WERI-Rb-1 (cell line): ENCODE data around the gene C16orf78.

Experiments
- DNase-seq: peaks from one replicate; pipeline ENCODE4 v3.0.0-alpha.2; 2020
- H3K27ac ChIP-seq: fragments of 250-450 bp; sonication (Bioruptor Pico); 2 replicates; pipeline ENCODE4 v1.5.1; 2020; ENCODE audit warnings: mild to moderate bottlenecking, moderate library complexity
- H3K27me3 ChIP-seq: fragments of 250-450 bp; sonication (Bioruptor Pico); 2 replicates; pipeline ENCODE4 v1.5.1; 2021; ENCODE audit warnings: mild to moderate bottlenecking, low read depth, moderate library complexity; ENCODE audit not compliant: insufficient read depth, severe bottlenecking
- H3K36me3 ChIP-seq: fragments of 250-450 bp; sonication (Bioruptor Pico); 2 replicates; pipeline ENCODE4 v1.5.1; 2020; ENCODE audit warnings: mild to moderate bottlenecking, moderate library complexity
- H3K4me3 ChIP-seq: 2 replicates; pipeline ENCODE4 v1.5.1; 2011; ENCODE audit warnings: low read depth, mild to moderate bottlenecking, control low read depth, low read length
- H3K9me3 ChIP-seq: fragments of 250-450 bp; sonication (Bioruptor Pico); 2 replicates; pipeline ENCODE4 v1.5.1; 2021; ENCODE audit warnings: mild to moderate bottlenecking, moderate library complexity; ENCODE audit not compliant: severe bottlenecking
- TF ChIP-seq, protein P1 (sequence below): IDR thresholded peaks from 2 replicates; pipeline ENCODE4 v1.5.1; 2011; ENCODE audit warnings: low read depth, mild to moderate bottlenecking, control low read depth, inconsistent platforms, low read length

Gene C16orf78

DNA sequence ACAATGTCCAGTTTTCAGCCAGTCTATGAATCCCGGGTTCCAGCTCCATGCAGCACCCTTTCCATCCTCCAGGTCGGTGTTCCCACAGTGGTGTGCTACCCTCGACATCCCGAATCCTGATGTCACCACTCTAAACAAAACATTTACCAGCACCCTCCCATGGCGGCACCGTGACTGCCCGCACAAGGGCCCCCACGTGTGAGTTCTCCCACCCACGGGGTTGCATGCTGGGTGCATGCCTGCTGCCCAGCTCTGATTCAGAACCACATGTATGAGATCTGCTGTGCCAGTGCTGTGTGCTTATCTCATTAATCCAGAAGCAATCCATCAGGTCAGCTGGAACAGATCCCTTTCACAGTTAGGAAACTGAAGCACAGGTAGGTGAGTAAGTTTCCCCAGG, 57.4 kb downstream of the C16orf78 start:
- H3K9me3 ChIP-seq: no peaks in the 10 kb centered on the region
- no peak for DNase-seq
- no peaks in the 10 kb centered on the region for H3K27me3 ChIP-seq
- no peak overlapping the region for H3K4me3 ChIP-seq
- TF ChIP-seq, protein P1, sequence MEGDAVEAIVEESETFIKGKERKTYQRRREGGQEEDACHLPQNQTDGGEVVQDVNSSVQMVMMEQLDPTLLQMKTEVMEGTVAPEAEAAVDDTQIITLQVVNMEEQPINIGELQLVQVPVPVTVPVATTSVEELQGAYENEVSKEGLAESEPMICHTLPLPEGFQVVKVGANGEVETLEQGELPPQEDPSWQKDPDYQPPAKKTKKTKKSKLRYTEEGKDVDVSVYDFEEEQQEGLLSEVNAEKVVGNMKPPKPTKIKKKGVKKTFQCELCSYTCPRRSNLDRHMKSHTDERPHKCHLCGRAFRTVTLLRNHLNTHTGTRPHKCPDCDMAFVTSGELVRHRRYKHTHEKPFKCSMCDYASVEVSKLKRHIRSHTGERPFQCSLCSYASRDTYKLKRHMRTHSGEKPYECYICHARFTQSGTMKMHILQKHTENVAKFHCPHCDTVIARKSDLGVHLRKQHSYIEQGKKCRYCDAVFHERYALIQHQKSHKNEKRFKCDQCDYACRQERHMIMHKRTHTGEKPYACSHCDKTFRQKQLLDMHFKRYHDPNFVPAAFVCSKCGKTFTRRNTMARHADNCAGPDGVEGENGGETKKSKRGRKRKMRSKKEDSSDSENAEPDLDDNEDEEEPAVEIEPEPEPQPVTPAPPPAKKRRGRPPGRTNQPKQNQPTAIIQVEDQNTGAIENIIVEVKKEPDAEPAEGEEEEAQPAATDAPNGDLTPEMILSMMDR: no peak
- no peaks in the 10 kb centered on the region for H3K36me3 ChIP-seq
- no peak overlapping the region for H3K27ac ChIP-seq

DNA sequence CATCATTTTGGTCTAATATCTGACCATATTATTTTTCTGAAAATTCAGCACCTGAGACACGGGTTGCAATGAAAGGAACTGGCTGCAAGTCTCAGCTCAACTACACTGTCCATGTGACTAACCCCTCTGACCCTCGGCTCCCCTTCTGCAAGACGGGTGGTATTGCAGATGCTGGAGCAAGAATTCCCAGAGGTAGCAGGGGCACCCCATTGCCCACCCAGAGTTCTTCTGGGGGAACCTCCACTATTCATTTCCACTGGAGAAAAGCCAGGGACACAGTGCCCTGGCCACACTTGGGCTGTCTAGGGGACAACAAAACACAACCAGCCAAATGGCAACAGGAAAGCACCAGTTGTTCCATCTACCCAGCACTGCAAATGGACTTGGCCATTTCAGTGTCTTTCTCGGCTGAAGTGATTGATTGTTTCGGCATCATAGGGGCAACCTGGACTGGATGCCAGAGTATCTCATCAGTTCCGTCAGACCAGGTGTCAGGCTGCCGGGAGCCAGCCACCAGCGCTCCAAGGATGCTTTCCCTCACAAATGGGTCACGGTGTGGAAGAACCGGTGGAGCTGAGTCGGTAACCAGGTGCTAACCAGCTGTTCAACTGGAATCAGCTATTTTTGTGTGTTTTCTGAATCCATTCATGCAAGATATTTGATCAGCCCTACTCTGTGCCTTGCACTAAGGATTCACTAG, 58.1 kb downstream of the C16orf78 start:
- no peaks in the 10 kb centered on the region for H3K27me3 ChIP-seq
- H3K9me3 ChIP-seq: no peaks in the 10 kb centered on the region
- TF ChIP-seq, protein P1: no peak
- DNase-seq: no peak
- no peak overlapping the region for H3K4me3 ChIP-seq
- H3K27ac ChIP-seq: no peak overlapping the region
- no peaks in the 10 kb centered on the region for H3K36me3 ChIP-seq

DNA sequence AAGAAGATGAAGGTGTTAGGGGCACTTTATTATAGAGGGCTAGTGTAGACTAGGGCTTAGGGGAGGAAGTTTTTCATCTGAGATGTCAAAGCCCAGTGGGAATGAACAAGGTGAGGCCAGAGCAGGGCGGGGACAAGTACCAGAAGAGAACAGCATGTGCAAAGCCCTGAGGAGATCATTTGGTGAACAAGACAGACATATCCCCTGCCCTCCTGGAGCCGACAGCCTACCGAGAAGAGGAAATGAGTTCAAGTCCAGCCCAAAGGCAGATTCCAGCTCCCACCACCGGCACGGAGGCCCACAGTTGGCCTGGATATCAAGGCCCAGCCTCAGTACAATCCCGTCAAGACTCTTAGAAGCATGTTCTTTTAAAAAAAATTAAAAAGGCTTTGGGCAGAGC, 61.1 kb downstream of the C16orf78 start:
- Histone ChIP-seq H3K9me3 (no peaks in the 10 kb centered on the region), H3K4me3 (no peak overlapping the region), H3K27me3 (no peaks in the 10 kb centered on the region), H3K27ac (no peak overlapping the region), H3K36me3 (no peaks in the 10 kb centered on the region)
- no peak for DNase-seq
- TF ChIP-seq, protein P1: no peak

DNA sequence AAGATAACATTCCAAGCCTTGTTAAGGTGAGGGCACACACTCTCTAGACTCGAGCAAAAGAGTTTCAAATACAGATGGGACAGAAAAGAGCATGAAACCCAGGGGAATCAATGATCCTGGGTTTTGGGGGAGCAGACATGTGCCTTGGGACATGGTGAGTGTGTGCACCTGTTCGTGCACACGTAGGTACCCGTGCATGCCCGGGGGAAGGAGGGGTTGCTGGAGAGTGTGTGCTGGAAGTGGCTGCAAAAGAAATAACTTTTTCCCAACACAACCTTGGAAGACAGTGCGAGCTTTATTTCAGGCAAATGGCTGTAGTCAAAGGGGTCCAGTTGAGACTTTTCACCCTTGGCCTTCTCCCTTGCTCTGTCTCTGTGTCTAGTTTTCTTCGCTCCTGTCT, 62.6 kb downstream of the C16orf78 start:
- TF ChIP-seq, protein P1: no peak
- H3K27me3 ChIP-seq: no peaks in the 10 kb centered on the region
- H3K27ac ChIP-seq: no peak overlapping the region
- H3K4me3 ChIP-seq: no peak overlapping the region
- H3K9me3 ChIP-seq: no peaks in the 10 kb centered on the region
- no peak for DNase-seq
- H3K36me3 ChIP-seq: no peaks in the 10 kb centered on the region

DNA sequence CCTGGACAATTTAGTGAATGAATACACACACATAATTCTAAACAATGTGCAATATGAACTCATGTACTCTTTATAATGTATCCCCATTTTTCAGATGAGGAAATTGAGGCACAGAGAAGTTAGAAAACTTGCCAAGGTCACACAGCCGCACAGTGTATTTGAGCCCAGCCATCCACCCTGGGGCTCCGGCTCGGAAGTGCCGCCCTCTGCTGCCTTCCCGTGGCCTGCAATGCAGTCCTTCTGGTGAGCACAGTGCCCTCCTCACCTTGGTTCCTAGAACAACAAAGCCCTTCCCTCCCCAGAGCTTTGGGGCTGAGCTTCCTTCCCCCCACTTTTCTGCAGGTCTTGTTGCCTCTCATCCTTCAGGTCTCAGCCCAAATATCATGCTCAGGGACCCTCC, 63.7 kb downstream of the C16orf78 start:
- Histone ChIP-seq H3K9me3 (no peaks in the 10 kb centered on the region), H3K27me3 (no peaks in the 10 kb centered on the region), H3K4me3 (no peak overlapping the region), H3K36me3 (no peaks in the 10 kb centered on the region), H3K27ac (no peak overlapping the region)
- no peak for DNase-seq
- TF ChIP-seq, protein P1: 0 out of 2 replicates have a peak, but pooled peaks have one; percentile 15

DNA sequence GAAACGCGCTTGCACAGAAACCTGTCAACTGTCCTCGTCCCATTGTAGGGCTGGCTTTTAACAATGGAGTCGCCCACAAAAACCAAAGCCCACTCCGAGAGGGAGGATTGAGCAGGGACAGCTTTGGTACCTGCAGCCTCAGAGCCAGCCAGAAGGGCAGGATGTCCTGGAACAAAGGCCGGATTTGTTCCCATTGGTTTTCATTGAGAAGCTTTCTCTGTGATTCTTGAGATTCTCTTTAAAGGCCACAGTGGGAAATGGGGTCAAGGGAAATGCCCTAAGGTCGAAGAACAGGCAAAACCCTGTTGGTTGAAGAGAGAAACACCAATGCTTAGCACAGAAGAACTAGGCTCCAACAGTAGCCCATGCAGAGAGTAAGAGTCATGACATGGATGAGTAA, 65.4 kb downstream of the C16orf78 start:
- Histone ChIP-seq H3K27me3 (no peaks in the 10 kb centered on the region), H3K27ac (no peak overlapping the region), H3K36me3 (no peaks in the 10 kb centered on the region), H3K9me3 (no peaks in the 10 kb centered on the region), H3K4me3 (no peak overlapping the region)
- no peak for DNase-seq
- TF ChIP-seq, protein P1: no peak
